HCT116 (cell line): ENCODE data around the gene CCDC117.

Experiments
- EZH2 ChIP-seq: fragments of 200-600 bp; sonication (generic); IDR thresholded peaks from 2 replicates; pipeline ENCODE4 v1.6.1; 2017; ENCODE audit warnings: antibody characterized with exemption, mixed run types
- POLR2AphosphoS5 ChIP-seq: IDR thresholded peaks from 2 replicates; pipeline ENCODE4 v1.6.1; 2011; ENCODE audit warnings: mild to moderate bottlenecking, low read depth, low read length, moderate library complexity
- RAD21 ChIP-seq: IDR thresholded peaks from 2 replicates; pipeline ENCODE4 v1.6.1; 2012; ENCODE audit warnings: low read depth, mild to moderate bottlenecking
- TF ChIP-seq, protein P1 (sequence below), 3 experiments: fragments of 200-600 bp in 1 of 3; sonication (generic) in 1 of 3; IDR thresholded peaks in 2 of 3; conservative IDR thresholded peaks in 1 of 3; 2 replicates each; pipeline ENCODE4 v1.5.1; 2012 to 2017; ENCODE audit warnings: low read depth in 2 of 3, low read length in 2 of 3, antibody characterized with exemption in 1 of 3, borderline replicate concordance in 1 of 3, control low read depth in 1 of 3, mild to moderate bottlenecking in 1 of 3, mixed read lengths in 1 of 3, mixed run types in 1 of 3, moderate library complexity in 1 of 3; ENCODE audit not compliant: insufficient read depth in 1 of 3

GRCh38 chr22:28817919-28818859 is 45.7 kb downstream of the CCDC117 start:
- TF ChIP-seq, protein P1, sequence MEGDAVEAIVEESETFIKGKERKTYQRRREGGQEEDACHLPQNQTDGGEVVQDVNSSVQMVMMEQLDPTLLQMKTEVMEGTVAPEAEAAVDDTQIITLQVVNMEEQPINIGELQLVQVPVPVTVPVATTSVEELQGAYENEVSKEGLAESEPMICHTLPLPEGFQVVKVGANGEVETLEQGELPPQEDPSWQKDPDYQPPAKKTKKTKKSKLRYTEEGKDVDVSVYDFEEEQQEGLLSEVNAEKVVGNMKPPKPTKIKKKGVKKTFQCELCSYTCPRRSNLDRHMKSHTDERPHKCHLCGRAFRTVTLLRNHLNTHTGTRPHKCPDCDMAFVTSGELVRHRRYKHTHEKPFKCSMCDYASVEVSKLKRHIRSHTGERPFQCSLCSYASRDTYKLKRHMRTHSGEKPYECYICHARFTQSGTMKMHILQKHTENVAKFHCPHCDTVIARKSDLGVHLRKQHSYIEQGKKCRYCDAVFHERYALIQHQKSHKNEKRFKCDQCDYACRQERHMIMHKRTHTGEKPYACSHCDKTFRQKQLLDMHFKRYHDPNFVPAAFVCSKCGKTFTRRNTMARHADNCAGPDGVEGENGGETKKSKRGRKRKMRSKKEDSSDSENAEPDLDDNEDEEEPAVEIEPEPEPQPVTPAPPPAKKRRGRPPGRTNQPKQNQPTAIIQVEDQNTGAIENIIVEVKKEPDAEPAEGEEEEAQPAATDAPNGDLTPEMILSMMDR (IDR thresholded peaks at IDR 0.05 in 2 of 3, conservative IDR thresholded peaks at IDR 0.05 in 1 of 3; ENCODE audit: borderline replicate concordance in 1 of 3, insufficient read depth in 1 of 3, low read depth in 2 of 3, low read length in 2 of 3): no peak
- TF ChIP-seq POLR2AphosphoS5 (no peak), RAD21 (no peak), EZH2 (no peak)
